ENCODE measurements around the gene CERK.
A peak's percentile ranks its signal among the peaks of the same experiment; 100 is the strongest.

Gene CERK

GRCh38 chr22:46757104-46757503, 19.1 kb upstream of the CERK start:
- TF ChIP-seq CTCF (IDR thresholded peaks at IDR 0.05; ENCODE audit: extremely low read depth, missing control alignments): no peak
- no peak for DNase-seq (ENCODE audit: low spot score)

GRCh38 chr22:46756097-46756496, 18.0 kb upstream of the CERK start:
- DNase-seq (ENCODE audit: low spot score): no peak
- no peak for TF ChIP-seq CTCF (IDR thresholded peaks at IDR 0.05; ENCODE audit: extremely low read depth, missing control alignments)

GRCh38 chr22:46755525-46755924, 17.5 kb upstream of the CERK start:
- DNase-seq (ENCODE audit: low spot score): no peak
- no peak for TF ChIP-seq CTCF (IDR thresholded peaks at IDR 0.05; ENCODE audit: extremely low read depth, missing control alignments)

GRCh38 chr22:46754826-46755225, 16.8 kb upstream of the CERK start:
- no peak for DNase-seq (ENCODE audit: low spot score)
- TF ChIP-seq CTCF (IDR thresholded peaks at IDR 0.05; ENCODE audit: extremely low read depth, missing control alignments): no peak

- peak; percentile 38 for DNase-seq (ENCODE audit: low spot score)
- no peak for TF ChIP-seq CTCF (IDR thresholded peaks at IDR 0.05; ENCODE audit: extremely low read depth, missing control alignments)
Observed at GRCh38 chr22:46754110-46754799, 16.2 kb upstream of the CERK start.

- no peak for DNase-seq (ENCODE audit: low spot score)
- TF ChIP-seq CTCF (IDR thresholded peaks at IDR 0.05; ENCODE audit: extremely low read depth, missing control alignments): no peak
Observed at GRCh38 chr22:46753761-46754109, 15.7 kb upstream of the CERK start.

GRCh38 chr22:46753360-46753759, 15.3 kb upstream of the CERK start:
- TF ChIP-seq CTCF (IDR thresholded peaks at IDR 0.05; ENCODE audit: extremely low read depth, missing control alignments): no peak
- DNase-seq (ENCODE audit: low spot score): no peak

All from GM20000 (cell line).